ENCODE data around the gene TSPAN3. TPM values are rescaled to one million over a fixed set of nuclear protein-coding genes. Genes with fewer than 3 reads are reported as not detected.

TSPAN3 gene
- total RNA-seq, 1 experiment from 2014 or later: 237 TPM

DNA sequence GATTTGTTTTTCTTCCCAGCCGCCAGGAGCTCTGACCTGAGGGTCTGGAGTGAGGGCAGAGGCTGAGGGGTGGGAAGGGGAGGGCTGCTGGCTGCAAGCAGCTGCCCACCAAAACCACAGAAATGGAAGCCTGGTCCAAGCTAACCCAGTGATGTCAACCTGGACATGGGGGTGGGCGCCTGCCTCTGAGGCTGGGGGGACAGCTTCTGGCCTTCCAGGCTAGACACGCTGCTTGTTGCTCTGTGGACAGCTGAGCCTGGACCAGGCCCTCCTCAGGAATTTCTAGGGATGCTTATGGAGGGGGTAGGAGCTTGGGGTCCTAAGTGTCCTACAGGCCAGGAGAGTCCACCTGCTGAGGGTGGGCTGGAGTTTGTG lies 54.6 kb downstream of the TSPAN3 start:
- Histone ChIP-seq H3K9me3 (no peaks in the 10 kb centered on the region), H3K4me1 (no peaks in the 10 kb centered on the region), H3K27me3 (replicated peaks; ENCODE audit: control insufficient read depth, insufficient read depth, low read length) (no peaks in the 10 kb centered on the region), H3K36me3 (ENCODE audit: control insufficient read depth, insufficient read depth, low read length) (no peaks in the 10 kb centered on the region), H3K4me3 (ENCODE audit: low read depth, low read length) (no peak overlapping the region)
- intact Hi-C loops (cut with micrococcal nuclease; ENCODE audit: unreplicated experiment): no loop called here
- TF ChIP-seq, protein P1, sequence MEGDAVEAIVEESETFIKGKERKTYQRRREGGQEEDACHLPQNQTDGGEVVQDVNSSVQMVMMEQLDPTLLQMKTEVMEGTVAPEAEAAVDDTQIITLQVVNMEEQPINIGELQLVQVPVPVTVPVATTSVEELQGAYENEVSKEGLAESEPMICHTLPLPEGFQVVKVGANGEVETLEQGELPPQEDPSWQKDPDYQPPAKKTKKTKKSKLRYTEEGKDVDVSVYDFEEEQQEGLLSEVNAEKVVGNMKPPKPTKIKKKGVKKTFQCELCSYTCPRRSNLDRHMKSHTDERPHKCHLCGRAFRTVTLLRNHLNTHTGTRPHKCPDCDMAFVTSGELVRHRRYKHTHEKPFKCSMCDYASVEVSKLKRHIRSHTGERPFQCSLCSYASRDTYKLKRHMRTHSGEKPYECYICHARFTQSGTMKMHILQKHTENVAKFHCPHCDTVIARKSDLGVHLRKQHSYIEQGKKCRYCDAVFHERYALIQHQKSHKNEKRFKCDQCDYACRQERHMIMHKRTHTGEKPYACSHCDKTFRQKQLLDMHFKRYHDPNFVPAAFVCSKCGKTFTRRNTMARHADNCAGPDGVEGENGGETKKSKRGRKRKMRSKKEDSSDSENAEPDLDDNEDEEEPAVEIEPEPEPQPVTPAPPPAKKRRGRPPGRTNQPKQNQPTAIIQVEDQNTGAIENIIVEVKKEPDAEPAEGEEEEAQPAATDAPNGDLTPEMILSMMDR (IDR thresholded peaks at IDR 0.05; ENCODE audit: insufficient read depth in 1 of 2, low read depth in 1 of 2, low read length in 1 of 2, severe bottlenecking in 1 of 2, unreplicated experiment in 1 of 2): no peak
- CTCF ChIA-PET: interaction anchor here (0.8 kb wide), 1 partner anchor 9 kb away, joined by 3 read pairs; no protein-coding TSS in a partner anchor
- POLR2A ChIA-PET: no interaction called here
- H3K27me3 Mint-ChIP-seq (ENCODE audit: insufficient read depth, unreplicated experiment): no peaks in the 10 kb centered on the region
- H3K36me3 Mint-ChIP-seq (ENCODE audit: insufficient read depth, unreplicated experiment): peaks cover 4% of the 10 kb centered on the region
- no peak overlapping the region for H3K27ac Mint-ChIP-seq (ENCODE audit: unreplicated experiment)
- BruUV-seq (replicated peaks): no TSS peak
- no peaks in the 10 kb centered on the region for H3K4me1 Mint-ChIP-seq (ENCODE audit: low read depth, unreplicated experiment)
- no peaks in the 10 kb centered on the region for H3K9me3 Mint-ChIP-seq (ENCODE audit: unreplicated experiment)
- DNase-seq: no peak
- no peak overlapping the region for H3K4me3 Mint-ChIP-seq (ENCODE audit: unreplicated experiment)

DNA sequence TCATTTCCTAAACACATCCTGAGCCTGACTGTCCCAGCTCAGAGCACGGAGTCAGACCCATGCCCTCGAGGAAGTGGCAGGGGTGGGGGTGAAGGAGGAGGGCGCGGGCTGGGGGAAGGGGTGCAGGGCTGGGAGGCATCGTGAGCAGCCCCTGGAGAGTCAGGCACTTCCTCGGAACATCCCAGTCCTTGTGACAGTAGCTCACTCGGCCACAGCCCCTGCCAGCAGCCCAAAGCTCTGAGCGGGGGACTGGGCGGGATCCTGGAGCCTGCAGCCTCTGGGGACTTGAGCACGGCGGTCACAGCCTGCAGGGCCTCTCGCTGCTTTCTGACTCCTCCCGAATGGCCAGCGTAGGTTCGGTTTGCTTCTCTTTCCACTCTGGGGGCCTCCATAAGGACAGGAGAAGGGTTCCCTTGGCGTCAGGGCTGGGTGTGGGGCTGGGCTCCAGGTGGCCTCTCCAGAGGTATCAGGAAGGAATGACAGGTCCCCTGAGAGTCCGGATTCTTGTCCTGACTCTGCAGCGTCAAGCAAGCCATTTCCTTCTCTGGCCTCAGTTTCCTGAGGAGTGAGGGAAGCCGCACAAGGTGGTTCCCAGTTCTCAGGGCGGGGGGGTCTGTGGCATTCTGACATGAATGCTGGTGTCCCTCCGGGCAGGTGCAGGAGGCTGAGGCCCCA lies 55.1 kb downstream of the TSPAN3 start:
- Mint-ChIP-seq H3K4me3 (ENCODE audit: unreplicated experiment) (no peak overlapping the region), H3K27ac (ENCODE audit: unreplicated experiment) (no peak overlapping the region), H3K9me3 (ENCODE audit: unreplicated experiment) (no peaks in the 10 kb centered on the region), H3K4me1 (ENCODE audit: low read depth, unreplicated experiment) (no peaks in the 10 kb centered on the region), H3K36me3 (ENCODE audit: insufficient read depth, unreplicated experiment) (peaks cover 4% of the 10 kb centered on the region), H3K27me3 (ENCODE audit: insufficient read depth, unreplicated experiment) (no peaks in the 10 kb centered on the region)
- Histone ChIP-seq H3K4me3 (ENCODE audit: low read depth, low read length) (no peak overlapping the region), H3K36me3 (ENCODE audit: control insufficient read depth, insufficient read depth, low read length) (no peaks in the 10 kb centered on the region), H3K9me3 (no peaks in the 10 kb centered on the region), H3K27me3 (replicated peaks; ENCODE audit: control insufficient read depth, insufficient read depth, low read length) (no peaks in the 10 kb centered on the region), H3K4me1 (no peaks in the 10 kb centered on the region)
- no peak for DNase-seq
- ChIA-PET CTCF (interaction anchor here (0.8 kb wide), 1 partner anchor 9 kb away, joined by 3 read pairs; no protein-coding TSS in a partner anchor), POLR2A (no interaction called here)
- intact Hi-C loops (cut with micrococcal nuclease; ENCODE audit: unreplicated experiment): no loop called here
- BruUV-seq (replicated peaks): no TSS peak
- TF ChIP-seq, protein P1 (IDR thresholded peaks at IDR 0.05; ENCODE audit: insufficient read depth in 1 of 2, low read depth in 1 of 2, low read length in 1 of 2, severe bottlenecking in 1 of 2, unreplicated experiment in 1 of 2): no peak

DNA sequence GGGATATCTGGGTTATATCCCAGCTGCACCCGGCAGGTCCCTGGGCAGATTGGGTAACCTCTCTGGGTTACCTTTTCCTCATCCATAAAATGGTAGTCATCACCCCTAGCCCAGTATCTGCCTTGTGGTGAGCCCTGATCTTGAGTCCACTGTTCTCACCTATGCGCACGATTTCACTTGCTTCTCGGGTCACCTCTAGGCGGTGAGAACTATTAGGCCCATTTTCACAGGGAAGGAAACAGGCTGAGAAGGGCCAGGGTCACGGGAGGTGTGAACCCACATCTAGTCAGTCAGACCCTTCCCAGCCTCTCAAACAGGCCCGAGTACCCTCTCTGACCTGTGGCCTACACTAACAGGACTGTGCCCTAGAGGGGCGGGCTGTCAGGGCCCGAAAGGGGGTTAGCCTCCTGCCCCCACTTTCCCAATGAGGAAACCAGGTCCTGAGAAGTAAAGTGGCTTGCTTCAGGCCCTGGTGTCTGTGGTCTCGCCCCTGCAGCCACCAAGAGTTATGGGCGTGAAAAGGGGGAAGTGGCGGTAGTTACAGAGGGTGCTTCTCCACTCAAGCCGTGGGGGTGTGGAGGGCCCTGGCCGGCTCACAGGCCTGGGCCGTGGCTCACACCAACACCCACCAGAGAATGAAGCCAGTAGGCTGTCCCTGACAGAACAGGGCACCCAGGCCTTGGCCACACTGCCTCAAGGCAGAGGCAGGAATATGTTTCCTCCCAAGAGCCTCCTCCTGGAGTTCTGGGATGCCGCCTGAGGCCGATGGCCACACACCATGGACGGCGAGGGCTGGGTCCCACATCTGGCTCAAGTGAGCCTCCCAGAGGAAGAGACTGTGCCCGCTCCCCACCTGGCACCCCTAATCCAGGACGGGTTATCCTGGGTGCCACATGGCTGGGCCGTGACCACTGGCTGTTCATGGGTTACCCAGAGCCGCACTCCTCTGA lies 56.5 kb downstream of the TSPAN3 start:
- Mint-ChIP-seq H3K27me3 (ENCODE audit: insufficient read depth, unreplicated experiment) (no peaks in the 10 kb centered on the region), H3K4me1 (ENCODE audit: low read depth, unreplicated experiment) (no peaks in the 10 kb centered on the region), H3K36me3 (ENCODE audit: insufficient read depth, unreplicated experiment) (peaks cover 4% of the 10 kb centered on the region), H3K9me3 (ENCODE audit: unreplicated experiment) (no peaks in the 10 kb centered on the region), H3K27ac (ENCODE audit: unreplicated experiment) (no peak overlapping the region), H3K4me3 (ENCODE audit: unreplicated experiment) (no peak overlapping the region)
- ChIA-PET CTCF (no interaction called here), POLR2A (no interaction called here)
- no peaks in the 10 kb centered on the region for H3K36me3 ChIP-seq (ENCODE audit: control insufficient read depth, insufficient read depth, low read length)
- TF ChIP-seq, protein P1 (IDR thresholded peaks at IDR 0.05; ENCODE audit: insufficient read depth in 1 of 2, low read depth in 1 of 2, low read length in 1 of 2, severe bottlenecking in 1 of 2, unreplicated experiment in 1 of 2): no peak
- H3K27me3 ChIP-seq (replicated peaks; ENCODE audit: control insufficient read depth, insufficient read depth, low read length): no peaks in the 10 kb centered on the region
- H3K4me1 ChIP-seq: no peaks in the 10 kb centered on the region
- H3K4me3 ChIP-seq (ENCODE audit: low read depth, low read length): no peak overlapping the region
- no TSS peak for BruUV-seq (replicated peaks)
- intact Hi-C loops (cut with micrococcal nuclease; ENCODE audit: unreplicated experiment): no loop called here
- no peak for DNase-seq
- no peaks in the 10 kb centered on the region for H3K9me3 ChIP-seq

All from Caco-2 (cell line).